HG03280 (cell line): Measurements from ENCODE around the gene PPP1R3E.

Experiments
- ATAC-seq: cut with Tn5 transposase; IDR thresholded peaks from one replicate; pipeline ENCODE4 v1.9.1; 2021; ENCODE audit warnings: mild to moderate bottlenecking, moderate library complexity; ENCODE audit not compliant: unreplicated experiment

The PPP1R3E gene

DNA sequence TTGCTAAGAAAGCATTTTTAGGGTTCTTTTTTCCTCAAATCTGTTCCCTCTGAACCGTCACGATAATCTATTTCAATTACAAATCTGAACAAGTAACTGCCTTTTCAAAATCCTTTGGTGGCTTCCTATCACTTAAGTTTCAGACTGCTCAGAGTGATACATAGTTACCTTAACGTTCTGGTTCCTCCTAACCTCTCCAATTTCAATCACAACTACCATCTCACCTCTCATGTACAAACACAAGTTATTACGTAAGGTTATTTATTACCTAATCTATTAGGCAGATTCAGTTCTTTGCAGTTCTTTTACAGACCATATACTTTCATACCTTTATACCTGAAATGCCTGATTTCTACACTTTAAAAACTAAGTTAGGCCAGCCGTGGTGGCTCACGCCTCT, 52.8 kb downstream of the PPP1R3E start:
- ATAC-seq: no peak

DNA sequence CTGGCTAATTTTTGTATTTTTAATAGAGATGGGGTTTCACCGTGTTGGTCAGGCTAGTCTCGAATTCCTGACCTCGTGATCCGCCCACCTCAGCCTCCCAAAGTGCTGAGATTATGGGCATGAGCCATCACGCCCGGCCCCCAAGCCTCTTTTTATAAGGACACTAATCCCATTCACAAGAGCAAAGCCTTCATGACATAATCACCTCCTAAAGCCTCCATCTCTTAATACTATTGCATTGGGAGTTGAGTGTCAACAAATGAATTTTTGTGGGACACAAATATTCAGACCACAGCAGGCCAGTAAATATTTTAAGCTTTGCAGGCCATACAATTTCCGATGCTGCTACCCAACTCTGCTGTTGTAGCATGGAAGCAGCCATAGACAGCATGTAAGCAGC, 54.1 kb downstream of the PPP1R3E start:
- no peak for ATAC-seq
